Measurements from ENCODE around the gene CALHM3.

Gene CALHM3

DNA sequence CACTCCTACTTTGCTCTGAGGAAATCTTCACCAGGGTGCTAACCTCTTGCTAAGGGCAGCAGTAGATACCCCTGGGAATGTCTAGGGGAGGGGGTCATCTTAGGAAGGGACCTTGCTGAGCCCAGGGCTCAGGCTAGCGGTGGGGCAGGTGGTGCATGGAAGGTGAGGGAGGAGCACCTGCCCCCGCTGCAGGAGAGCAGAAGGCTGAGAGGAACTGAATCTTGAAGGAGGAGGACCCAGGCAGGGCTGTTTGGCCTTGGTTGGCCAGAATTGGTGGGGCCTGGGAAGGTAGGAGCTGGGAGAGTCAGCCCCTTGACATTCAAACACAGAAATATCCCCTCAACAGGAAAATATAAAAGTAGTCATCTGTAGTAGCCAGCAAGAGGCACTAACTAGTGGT, 7.0 kb downstream of the CALHM3 start:
- DNase-seq = no peak

DNA sequence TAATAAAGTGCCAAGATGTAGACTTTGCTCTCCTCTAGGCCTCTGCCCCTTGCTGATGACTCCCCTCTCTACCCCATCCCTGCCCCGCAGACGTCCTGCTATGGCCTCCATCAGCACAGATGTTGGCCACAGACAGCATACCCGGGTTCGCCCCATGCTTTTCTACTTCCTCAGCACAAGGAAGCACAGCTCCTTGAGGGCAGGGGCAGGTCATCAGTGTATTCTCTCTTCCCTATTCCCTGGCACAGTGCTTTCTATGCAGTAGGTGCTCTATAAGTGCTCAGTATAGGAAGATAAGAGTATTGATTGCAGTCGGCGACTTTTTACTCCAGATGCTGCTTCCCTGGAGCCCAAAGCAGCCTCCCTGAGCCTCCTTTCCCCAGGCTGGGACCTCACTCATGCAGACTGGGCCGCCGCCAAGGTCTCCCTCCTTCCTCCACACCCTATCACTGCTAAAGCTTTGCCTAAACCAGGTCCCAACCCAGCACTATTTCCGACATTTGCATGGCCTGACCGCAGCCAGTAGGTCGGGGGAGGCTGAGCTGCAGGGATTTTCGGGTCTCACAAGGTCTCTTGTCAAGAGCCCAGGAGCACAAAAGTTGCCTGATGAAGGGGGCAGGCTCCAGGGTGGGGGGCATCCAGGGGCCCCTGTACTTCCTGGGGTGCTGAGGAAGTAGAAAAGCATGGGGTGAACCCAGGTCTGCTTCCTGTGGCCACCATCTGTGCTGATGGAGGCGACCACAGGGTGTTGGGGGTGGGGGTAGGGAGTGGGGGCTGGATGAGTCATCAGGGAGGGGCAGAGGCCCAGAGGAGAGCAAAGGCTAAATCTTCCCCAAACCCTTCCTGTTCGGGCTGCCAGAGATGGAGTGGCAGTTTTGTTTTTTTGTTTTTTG, 8.0 kb downstream of the CALHM3 start:
- peak; percentile 41 for DNase-seq

DNA sequence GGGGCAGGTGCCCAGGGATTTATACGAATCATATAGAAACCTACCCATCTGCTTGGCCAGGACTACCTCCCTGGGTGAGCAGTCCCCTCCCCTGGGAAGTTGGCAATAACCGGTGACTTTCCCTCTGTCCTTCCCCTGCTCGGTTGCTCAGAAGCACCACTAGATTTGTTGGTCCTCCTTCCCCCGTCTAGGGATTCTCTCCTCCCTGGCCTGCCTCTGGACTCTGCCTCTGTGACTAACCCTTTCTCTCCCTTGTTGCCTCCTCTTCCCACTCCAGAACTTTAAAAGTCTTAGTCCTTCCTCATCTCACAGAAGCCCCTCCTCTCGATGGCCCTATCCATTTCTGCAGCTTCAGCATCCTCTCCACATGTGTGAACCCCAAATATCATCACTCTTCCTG, 9.8 kb downstream of the CALHM3 start:
- no peak for DNase-seq

GRCh38 chr10:103467406-103467805, 11.6 kb downstream of the CALHM3 start:
- DNase-seq = peak; percentile 28

DNA sequence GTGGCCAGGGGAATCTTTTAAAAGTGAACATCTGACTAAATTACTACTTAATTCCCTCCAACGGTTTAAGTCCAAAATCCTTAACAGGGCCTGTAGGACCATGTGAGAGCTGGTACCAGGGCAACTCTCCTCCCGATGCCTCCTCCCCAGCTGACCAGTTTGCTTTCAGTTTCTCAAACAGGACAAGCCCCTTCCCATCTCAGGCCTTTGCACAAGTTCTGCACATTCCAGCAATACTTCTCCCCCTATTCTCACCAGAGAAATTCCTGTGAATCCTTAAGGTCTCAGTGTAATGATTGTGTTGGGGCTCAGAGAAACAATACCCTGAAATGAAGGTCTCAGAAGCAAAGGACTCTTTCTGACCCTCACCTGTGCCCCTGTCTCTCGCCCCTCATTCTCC, 12.3 kb downstream of the CALHM3 start:
- no peak for DNase-seq

GRCh38 chr10:103465411-103466179, 13.4 kb downstream of the CALHM3 start:
- peak; percentile 74 for DNase-seq

- peak; percentile 62 for DNase-seq
Observed at GRCh38 chr10:103463499-103463898, 15.5 kb downstream of the CALHM3 start.

- DNase-seq = no peak
Observed at GRCh38 chr10:103459615-103460014, 19.4 kb downstream of the CALHM3 start.

DNA sequence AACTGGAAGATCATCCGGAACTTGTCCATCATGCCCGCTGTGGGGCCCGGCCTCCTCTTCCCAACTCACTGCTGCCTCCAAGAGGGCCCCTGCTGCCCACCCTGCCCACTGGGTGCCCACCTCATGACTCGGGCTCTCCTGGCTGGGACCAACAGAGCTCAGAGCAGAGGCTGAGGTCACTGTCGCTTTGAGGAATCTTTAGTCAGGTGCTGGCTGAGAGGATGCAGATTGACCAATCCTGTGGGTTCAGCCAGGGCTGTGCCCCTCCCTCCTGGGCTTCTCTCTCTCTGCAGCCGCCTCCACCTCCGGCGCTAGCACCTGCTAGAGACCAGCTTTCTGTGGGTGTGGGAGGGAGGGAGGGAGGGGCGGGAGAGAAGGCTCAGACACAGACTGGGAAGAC, 20.3 kb downstream of the CALHM3 start, which contains the start of gene CALHM1:
Gene CALHM1 (minus strand): TSS at position 181 of the 400 bp plus-strand sequence. CDS start 149 bp downstream, at position 32.
- DNase-seq = peak; percentile 39

DNA sequence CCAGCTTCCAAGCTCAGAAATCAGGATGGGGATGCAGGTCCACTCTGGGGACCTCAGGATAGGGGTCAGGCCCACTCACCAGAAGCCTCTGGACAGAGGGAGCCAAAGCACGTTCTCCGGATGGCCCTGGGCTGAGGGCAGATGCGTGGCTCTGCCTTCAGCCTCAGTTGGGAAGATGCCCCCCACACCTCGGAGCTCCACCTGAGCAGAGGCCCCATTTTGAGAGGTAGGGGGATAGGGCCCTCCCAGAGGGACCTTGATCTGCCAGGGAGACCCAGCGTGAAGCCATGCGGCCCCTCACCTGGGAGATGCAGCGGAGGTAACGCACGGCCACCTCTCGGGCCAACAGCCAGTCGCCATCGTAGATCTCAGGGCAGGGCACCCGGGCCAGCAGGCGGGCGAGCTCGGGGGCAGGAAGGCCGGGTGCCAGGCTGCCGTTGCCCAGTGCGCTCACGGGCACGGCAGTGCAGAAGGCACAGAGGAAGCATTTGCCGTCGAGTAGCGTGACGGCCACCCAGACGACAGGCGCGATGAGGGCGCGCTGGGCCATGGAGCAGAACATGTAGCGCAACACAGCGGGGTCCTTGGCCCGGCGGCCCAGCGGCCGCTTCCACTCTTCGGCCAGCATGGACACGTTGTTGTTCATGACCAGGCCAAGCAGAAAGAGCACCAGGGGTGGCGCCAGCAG, 21.0 kb downstream of the CALHM3 start:
- no peak for DNase-seq

- DNase-seq = no peak
Observed at GRCh38 chr10:103457176-103457712, 21.8 kb downstream of the CALHM3 start.

DNA sequence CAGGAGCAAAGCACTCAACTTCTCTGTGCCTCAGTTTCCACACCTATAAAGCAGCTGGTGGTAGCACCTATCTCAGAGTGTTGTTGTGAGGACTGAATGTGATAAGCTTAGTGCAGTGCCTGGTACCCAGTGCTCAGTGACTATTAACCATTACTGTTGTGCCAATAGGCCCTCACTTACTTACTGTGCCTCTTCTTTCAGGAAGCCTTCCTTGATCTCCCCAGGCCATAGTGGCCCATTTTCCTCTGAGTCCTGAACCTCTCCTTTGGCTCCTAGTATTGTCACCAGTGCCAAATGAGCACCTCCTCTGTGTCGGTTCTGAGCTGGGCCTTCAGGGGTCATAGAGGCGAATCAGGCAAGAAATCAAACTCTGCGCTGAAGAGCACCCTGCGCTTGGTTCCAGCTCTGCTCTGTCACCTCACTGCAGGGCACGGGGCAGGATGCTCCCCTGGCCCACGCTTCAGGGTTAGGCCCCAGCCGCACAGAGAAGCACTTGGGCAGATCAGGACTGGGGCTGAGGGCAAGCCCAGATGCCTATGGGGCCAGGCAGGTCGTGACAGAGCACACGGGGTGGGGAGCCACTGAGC, 22.9 kb downstream of the CALHM3 start:
- no peak for DNase-seq

- no peak for DNase-seq
Observed at GRCh38 chr10:103455235-103455634, 23.8 kb downstream of the CALHM3 start.

GRCh38 chr10:103454026-103454425, 25.0 kb downstream of the CALHM3 start:
- no peak for DNase-seq

DNA sequence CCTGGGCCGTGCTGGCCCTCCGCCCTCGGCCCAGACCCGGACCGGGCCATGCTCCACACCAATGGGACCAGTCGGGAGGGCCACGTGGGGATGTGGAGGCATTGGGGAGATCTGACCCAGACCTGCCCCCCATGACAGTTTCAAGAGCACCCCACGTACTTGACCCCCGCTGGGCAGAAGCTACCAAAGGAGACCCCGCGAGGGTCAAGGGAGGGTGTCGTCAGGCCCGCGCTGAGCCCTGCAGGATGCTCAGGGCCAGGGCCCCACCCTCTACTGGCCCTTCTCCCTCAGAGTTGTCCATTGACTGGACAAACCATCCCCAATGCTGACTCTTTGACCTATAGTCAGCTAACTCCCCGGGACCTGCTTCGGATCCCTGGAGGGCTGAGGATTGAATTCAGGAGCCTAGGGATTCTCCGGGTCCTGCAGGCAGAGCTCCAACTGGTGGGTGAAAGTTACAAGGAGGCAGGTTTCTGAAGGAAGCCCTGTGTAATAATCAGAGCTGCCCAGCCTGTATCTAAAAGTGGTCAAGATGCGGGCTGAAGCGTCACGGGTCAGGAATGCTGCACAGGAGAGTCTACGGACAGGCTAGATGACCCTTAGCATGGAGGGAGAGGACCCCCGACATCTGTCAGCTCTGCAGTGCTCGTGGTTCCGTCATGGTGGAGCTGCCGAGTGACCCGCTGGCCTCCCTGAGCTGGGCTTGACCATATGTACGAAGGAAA, 26.4 kb downstream of the CALHM3 start:
- no peak for DNase-seq

GRCh38 chr10:103451831-103452505, 27.1 kb downstream of the CALHM3 start, which contains the start of gene CALHM2:
Gene CALHM2 (minus strand): TSS chr10:103452370. CDS start chr10:103449941, 2,429 bp downstream.
- peak; percentile 55 for DNase-seq

GRCh38 chr10:103451091-103451813, 27.8 kb downstream of the CALHM3 start:
- DNase-seq = peak; percentile 51

DNA sequence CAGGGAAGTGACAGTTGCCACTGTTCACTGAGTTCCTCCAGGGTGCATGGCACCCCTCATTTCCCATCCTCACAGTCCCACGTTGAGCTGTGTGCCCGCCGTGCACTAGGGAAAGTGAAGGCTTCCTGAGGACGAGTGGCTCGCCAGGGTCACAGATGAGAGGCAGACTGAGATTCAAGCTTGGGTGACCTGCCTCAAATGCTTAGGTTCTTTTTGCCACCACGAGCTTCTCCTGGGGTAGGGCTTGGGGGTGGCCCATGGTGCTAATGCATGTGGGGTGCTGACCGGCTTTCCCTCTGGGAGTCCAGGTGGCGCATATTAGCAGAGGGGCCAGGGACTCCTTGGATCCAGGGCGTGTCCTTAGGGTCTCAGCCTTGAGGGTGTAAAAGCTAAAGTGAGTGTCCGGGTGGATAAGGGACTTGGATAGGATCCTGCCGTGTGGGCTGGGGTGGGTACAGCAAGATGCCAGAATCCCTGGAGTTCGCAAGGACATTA, 28.8 kb downstream of the CALHM3 start:
- DNase-seq = no peak

GRCh38 chr10:103449208-103450144, 29.6 kb downstream of the CALHM3 start:
- no peak for DNase-seq

All from inflammatory macrophage treated with lipopolysaccharide for 4 hours (primary cell).